NCI-H748 treated with DMSO at 0.1 percent for 48 hours (cell line): Measurements from ENCODE around the gene PRKG1.
"Not testable (repeated sequence)": the region's sequence is repeated elsewhere in the genome, so short reads cannot be mapped to it uniquely, and the experiment has no call there.

ENCODE experiments used
- DNase-seq: peaks from one replicate; lab custom pipeline; 2025; lab: John Stamatoyannopoulos, UW

The PRKG1 gene

DNA sequence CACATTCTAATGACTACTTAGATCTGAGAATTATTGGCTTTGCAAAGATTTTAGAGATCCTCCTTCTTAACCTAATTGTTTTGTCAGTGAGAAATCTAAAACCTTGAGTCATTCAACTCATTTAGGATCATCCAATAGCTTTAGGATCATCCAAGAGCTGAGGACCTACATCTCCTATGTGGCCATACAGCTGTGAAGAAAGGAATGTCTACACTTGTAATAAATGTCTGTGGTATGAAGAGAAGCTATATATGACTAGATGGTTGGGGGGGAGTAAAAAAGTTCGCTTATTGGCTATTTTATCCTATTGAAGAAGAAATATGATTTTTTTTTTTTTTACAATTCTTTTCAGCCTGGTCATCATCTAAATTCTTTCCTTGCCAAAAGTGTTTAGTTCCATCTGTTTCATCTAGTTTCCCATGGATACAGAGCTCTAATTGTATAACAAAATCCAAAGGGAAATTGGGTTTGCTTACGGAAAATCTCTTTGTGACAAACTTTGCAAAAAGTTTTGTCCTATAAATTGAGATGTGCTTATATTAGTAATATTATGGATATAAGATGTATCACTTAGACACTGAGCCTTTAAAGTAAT lies 196.7 kb downstream of the PRKG1 start:
- DNase-seq = no peak

DNA sequence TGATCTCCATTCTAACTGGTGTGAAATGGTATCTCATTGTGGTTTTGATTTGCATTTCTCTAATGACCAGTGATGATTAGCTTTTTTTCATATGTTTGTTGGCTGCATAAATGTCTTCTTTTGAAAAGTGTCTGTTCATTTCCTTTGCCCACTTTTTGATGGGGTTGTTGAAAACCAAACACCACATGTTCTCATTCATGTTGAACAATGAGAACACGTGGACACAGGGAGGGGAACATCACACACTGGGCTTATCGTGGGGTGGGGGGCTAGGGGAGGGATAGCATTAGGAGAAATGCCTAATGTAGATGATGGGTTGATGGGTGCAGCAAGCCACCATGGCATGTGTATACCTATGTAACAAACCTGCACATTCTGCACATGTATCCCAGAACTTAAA lies 197.8 kb downstream of the PRKG1 start:
- DNase-seq = not testable (repeated sequence)

DNA sequence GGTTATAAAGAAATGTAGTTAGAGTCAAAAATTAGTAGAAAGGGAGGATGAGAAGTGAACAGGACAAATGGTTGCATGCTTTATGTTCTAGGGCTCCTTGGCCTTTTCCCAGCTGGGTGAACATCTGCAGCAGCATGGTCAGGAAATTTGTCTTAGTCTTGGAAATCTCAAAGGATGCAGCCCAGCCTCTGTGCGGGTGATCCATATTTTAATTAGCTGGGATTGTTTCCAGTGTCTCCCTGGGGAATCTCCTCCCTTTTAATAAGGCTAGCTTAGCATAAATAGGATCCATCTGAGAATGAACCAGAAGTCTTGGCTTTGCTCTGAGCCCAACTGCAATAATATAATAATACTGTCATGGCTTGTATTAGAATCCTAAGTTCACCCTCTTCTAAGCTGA lies 198.3 kb downstream of the PRKG1 start:
- DNase-seq = no peak

DNA sequence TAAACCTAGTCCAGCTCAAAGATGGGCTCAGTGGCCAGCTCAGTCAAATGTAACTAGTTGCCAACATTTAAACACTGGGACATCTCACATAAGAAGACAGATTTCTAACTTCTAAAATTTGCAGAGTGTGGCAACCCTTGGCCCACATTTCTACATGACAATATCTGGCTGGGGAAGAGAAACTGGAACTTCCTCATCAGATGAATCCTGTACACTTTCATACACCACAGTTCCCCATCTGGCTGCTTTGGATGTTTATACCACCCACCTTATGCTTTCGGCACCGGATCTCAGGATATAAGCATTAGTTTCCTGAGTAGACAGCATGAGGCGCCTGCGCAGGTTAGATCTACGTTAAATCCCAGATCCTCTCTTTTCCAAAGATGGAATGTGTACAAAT lies 199.3 kb downstream of the PRKG1 start:
- DNase-seq = no peak

DNA sequence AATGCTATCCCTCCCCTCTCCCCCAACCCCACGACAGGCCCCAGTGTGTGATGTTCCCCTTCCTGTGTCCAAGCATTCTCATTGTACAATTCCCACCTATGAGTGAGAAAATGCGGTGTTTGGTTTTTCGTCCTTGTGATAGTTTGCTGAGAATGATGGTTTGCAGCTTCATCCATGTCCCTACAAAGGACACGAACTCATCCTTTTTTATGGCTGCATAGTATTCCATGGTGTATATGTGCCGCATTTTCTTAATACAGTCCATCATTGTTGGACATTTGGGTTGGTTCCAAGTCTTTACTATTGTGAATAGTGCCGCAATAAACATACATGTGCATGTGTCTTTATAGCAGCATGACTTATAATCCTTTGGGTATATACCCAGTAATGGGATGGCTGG lies 201.8 kb downstream of the PRKG1 start:
- DNase-seq = not testable (repeated sequence)

DNA sequence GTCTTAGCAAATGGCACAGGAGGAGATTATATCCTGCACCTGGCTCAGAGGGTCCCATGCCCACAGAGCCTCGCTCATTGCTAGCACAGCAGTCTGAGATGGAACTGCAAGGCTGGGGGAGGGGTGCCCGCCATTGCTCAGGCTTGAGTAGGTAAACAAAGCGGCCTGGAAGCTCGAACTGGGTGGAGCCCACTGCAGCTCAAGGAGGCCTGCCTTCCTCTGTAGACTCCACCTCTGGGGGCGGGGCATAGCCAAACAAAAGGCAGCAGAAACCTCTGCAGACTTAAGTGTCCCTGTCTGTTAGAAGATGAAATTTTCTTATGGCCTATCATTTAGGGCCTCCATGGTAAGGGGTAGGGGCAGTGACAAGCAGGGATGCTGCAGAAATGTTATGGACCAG lies 207.1 kb downstream of the PRKG1 start:
- DNase-seq = not testable (repeated sequence)

DNA sequence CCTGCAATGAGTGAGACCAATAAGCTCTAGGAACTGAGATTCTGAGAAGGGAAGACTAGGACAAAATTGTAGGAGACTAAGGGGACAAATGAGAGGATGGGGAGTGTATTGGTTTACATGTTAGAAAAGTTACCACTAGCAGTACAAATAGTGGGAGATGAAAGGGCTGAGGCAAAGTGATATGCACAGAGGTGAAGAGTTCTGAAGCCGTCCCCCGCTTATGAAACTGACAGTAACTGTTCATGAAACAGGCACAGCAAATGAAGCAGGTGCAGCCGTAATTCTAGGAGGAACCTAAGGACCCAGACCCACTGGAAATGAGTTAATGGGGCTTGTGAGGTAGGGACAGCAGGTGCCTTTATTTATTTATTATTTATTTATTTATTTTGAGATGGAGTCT lies 211.3 kb downstream of the PRKG1 start:
- no peak for DNase-seq

DNA sequence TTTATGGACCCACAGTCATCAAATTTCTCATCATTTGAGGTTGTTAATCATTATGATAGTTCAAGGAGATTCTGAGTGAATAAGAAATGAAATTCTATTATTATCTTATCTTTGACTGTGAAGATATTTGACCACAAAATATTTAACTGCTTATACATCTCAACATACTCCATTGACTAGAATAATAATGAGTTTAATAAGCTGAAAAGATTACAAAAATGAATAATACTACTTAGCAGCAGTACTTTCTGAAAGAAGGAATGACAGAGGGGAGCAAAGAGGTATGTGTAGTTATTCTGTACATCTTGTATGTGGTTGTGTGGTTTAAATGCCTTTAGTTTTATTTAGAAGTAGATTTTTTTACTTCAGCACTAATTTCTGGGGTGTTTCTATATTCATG lies 214.2 kb downstream of the PRKG1 start:
- no peak for DNase-seq

DNA sequence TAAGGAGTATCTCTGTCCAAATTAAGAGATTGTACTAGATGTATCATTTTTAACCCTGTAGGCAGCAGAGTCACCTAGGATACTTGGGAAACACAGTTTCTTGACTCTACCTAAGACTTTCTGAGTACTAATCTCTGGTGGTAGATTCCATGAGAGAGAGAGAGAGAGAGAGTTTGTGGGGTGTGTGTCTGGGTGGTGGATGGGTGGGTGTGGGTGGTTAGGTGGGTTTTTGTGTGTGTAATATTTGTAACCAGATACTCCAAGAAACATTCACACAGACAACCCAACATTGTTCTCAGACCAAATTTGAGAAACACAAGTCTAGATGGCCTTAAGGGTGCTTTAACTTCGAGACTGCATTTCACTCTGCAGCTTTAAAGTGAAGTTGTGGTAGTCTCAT lies 215.2 kb downstream of the PRKG1 start:
- DNase-seq = no peak

DNA sequence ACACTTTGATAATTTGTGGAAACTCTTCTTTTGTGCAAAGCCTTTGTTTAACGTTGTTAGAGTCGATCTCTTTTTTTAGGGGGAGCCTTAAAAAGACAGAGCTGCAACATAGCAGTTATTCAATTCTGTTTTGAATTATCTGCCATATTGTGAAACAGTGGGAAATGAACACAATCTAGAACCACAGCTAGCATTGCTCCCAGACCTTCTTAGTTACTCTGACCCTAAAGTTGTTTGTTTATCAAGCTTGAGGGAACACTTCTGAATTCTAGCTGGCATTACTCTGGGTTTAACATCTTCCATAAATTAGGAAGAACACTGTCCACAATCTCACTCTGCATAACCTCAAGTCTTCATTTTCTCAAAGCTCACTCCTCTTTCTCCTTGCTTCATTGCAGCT lies 217.7 kb downstream of the PRKG1 start:
- no peak for DNase-seq

DNA sequence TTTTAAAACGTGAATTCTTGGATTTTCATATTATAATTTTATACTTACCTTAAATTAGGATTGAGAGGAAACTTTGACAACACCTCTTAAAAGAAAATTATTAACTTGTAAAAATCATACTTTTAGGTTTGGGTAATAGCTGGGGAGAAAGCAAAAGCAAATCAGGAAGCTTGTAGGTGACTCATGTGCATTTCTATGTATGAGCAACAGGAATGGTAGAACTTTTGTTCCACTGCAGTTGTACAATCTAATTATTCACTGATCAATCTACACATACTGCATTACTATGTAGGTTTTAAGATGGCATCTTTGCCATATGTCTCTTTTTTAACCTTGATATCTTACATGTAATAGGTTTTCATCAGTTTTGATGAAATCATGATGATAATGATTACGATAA lies 223.2 kb downstream of the PRKG1 start:
- no peak for DNase-seq

DNA sequence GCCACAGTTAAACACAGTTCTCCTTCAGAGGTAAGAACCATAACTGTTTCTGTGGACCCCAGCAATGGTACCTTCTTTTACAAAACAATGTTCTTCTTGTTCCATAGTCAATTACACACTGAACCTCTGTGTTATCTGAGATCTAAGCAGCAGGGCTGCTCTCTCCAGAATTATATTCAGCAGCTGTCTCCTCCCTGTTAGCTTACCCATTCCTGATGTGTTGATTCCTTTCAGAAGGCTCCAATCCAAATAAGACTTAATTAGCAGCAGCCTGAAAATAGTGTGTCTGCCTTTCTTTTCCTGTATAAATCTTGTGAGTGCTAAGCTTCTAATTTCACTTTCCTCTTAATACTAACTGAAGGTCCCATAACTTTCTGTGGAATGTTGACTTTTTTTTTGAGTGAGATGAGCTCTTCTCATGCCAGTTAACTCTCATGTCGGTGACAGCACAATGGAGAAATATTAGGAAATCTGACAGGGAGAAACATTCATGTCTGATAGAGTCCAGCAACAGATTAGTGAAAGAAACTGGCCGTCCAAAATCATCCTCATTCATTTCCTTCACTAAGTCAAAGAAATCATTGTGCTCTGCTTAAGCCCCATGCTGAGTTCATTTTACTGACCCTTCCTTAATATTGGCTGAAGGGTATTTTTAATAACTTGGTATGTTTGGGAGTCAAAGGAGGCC lies 226.5 kb downstream of the PRKG1 start:
- DNase-seq = no peak

DNA sequence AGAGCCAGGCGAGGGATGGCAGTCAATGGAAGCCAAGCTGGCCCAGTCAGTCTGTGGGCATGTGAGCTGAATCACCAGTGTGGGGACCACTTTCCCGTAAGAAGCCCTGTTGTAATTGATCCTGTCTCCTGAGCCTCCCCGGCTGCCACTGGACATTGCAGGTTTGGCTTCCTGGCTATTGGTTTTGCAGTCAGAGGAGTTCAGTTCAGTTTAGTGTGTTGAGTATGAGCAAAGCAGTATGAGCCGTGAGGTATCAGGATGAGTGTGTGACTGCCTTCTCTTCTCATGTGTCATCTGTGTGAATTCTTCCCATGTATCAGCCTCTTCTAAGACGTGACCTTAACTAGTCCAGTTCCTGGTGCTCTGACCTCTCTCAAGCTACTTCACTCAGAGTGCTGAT lies 227.4 kb downstream of the PRKG1 start:
- DNase-seq = no peak

DNA sequence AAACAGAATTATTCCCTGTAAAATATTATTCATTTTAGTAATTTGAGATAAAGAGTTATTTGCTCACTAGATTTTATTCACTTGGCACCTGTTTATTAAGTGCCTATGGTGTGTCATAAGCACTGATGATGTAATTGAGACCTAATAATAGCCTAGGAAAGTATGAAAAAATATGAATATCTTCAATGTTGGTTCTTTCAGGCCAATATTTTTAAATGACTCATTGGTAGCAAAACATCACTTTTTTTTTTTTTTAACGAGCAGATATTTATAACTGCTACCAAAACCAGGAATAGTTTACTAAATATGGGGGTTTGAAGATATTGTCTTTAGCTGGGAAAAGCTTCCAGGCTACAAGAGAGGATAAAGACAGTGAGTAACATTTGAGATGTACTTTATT lies 228.0 kb downstream of the PRKG1 start:
- DNase-seq = no peak

DNA sequence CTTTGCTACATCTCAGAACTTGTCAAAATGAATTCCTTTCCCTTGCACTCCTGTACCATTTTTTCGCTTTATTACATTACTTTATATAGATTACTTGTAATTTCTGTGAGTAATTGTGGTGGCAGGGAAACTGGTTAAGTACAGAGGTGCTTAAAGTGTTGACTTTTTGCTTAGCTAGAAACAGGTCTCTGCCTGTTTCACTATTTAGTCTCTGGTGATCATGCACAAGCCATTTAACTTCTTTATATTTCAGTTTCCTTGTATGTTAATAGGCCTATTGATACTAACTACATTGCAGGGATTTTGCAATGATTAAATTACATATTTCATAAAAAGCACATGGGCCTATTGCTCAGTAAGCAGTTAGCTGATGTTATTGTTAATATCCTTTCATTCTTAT lies 233.8 kb downstream of the PRKG1 start:
- no peak for DNase-seq

DNA sequence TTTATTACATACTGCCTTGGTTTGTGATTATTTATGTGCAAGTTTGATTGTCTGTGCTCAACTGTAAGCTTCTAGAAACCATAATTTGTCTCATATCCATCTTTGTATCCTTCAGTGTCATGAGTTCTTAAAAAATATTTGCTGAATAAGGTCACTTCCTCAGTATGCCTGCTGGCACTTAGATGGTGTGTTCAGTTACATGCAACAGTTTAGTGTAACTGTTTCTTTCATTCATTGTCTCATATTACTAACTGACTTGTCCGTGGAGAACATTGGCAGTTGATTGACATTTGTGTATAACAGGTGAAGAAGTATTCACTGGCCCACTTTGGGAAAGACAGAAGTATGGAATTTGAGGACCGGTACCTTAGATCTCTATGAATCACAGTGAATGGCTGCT lies 236.9 kb downstream of the PRKG1 start:
- DNase-seq = no peak

DNA sequence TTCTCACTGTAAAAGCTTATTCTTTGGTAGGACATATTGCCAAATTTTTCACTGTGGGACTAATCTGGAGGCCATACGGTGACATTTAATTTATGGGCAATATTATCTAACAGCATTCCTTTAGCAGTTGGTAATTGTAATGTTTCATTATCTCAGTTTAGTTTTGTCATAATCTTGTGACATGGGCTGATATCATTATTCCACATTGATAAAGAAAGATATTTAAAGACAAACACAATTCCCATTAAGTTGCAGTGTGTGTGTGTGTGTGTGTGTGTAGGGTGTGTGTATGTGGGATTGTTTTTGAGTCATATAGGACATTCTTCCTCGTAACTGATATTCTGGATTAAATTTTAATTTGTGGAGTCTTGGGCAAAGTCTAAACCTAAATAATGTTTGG lies 238.5 kb downstream of the PRKG1 start:
- no peak for DNase-seq

DNA sequence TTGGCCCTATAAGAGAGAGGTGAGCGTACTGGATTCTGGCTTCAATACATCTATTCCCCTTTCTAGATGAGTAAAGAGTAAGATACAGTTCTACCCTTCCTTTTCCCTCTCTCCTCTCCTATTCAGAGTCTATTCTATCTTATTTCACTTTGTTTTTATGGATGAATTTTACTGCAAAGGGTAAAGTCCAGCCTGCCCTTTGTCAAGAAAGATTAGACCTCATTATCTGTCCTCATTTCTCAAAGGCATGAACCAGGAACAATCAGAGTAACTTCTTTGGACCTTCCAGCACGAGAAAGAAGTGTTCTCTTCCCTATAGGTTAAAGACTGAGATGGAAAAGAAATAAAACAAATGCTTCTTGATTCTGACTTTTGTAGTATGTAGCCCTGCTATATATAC lies 239.0 kb downstream of the PRKG1 start:
- no peak for DNase-seq

DNA sequence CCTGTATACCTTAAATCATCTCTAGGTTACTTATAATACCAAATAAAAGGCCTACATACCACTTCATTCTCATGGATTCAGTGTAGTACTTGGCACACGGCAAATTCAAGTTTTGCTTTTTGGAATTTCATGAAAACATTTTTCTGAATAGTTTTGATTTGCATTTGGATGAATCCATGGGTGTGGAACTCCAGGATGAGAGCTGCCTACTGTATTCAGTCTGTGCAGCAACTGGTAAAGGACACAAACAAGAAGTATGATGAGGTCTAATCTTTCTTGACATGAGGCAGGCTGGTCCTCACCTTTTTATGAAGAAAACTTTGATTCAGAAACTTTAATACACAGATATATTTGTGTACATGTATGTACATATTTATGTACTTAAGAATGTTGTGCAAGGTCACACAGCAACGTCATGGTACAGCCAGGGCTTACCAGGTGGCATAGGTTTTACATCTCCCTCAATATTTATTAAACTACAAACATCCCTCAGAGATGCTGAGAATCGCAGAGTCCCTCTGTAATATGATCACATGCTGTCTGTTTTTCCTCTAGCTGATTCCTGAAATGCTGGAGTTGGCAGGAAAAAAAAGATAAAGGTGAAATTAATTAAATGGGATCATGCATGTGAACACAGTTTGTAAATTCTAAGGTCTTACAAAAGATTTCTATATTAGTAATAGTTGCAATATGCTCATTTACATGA lies 239.6 kb downstream of the PRKG1 start:
- DNase-seq = no peak

DNA sequence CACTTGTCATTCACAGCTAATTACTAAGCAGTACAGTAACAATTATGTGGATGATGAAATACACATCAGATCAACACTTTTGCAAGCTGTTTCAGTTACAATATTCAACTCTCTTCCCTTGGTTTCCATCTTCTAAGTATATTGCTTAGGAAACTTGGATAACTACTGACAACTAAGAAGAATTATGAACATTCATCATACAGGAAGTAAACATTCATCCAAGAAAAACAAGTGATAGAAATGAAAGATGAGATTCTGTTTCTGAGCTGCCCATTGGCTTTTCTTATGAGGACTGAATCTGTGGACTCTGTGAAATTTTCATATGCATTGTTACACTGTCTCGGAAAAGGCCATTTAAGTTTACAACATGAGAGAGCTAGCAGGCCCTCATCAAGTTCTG lies 240.2 kb downstream of the PRKG1 start:
- DNase-seq = no peak

DNA sequence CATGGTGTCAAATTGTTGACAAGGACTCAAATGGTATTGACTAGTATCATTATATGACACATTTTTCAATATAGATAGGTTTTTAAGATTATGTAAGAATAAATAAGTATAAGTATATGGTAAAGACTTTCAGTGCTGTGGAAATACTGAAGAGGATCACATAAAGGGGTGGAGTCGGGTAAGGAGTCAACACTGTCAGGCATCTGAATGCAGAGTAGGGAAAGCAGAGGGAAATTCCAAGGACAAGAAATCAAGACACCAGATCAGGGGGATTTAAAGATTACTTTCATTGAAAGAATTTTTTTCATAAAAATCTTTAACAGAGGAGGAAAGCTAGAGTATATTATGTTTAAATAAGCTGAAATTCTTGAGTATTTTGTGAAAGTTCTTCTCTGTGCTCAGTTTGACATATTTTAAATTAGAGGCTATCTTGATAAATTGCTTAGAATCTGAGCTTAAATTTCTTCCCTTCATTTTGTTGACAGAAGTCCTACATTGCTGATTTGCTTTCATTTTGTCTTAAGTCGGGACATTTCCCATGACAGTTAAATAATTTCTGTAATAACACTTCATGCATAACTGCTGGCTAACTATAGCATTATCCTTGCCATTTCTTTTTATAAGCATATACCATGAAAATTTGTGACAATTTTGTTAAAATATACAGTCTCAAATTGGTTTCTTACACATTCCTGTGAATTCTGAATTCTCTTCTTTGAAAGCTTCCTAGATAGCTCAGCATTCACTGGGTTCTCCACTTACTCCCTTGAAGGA lies 244.3 kb downstream of the PRKG1 start:
- no peak for DNase-seq

DNA sequence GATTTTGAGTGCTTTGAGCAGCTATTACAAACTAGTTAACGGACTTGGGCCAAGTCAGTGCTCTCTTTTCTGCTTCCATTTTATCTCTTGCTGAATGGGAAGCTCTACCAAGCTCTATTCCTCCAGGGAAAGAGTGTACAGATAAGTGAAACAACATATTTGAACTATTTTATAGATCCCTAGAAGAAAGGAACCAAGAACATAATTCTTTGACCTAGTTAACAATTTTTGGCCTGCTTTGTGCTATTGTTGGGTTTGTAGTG lies 244.8 kb downstream of the PRKG1 start:
- DNase-seq = no peak

DNA sequence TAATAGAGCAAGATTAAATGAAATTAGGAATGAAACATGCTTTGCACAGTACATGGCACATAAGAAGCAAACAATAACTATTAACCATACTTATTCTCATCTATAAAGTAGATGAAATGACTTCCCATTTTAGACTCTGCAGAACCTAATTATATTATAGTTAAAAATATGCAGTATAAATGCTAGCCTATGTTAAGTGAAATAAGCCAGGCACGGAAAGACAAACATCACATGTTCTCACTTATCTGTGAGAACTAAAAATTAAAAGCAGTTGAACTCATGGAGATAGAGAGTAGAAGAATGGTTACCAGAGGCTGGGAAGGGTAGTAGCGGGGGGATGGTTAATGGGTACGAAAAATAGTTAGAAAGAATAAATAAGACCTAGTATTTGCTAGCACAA lies 247.0 kb downstream of the PRKG1 start:
- no peak for DNase-seq
